GM12878 (cell line): ENCODE data around the gene IRAK4. TPM values are rescaled to one million over a fixed set of nuclear protein-coding genes. Genes with fewer than 3 reads are reported as not detected.

Experiments used
- ATAC-seq: fragments of 200-7000 bp; cut with Tn5 transposase; 3 replicates; pipeline ENCODE4 v1.9.1; 2020; ENCODE audit warnings: mild to moderate bottlenecking, moderate library complexity
- BruUV-seq: library from RNA; stranded (reverse); fragments of 400-500 nt; replicated peaks from 2 replicates; lab custom pipeline; 2021; lab: Mats Ljungman, UMichigan
- CTCF ChIA-PET: fragments of 300-600 bp; sonication (Branson Sonifier 250); formaldehyde crosslinking; extraction: SDS; loops from one replicate; lab custom pipeline; 2021; ENCODE audit warnings: inconsistent platforms; lab: Yijun Ruan, JAX
- POLR2A ChIA-PET: fragments of 350-600 bp; formaldehyde crosslinking; extraction: SDS; loops from one replicate; lab custom pipeline; 2021; ENCODE audit warnings: inconsistent platforms; lab: Charles Lee
- RAD21 ChIA-PET: fragments of 300-600 bp; sonication (Branson Sonifier 250); formaldehyde crosslinking; loops from one replicate; lab custom pipeline; 2023; ENCODE audit warnings: antibody characterized with exemption; ENCODE audit not compliant: unreplicated experiment; lab: Charles Lee
- SMC1A ChIA-PET: fragments of 300-600 bp; sonication (Branson Sonifier 250); formaldehyde crosslinking; loops from one replicate; lab custom pipeline; 2023; ENCODE audit not compliant: unreplicated experiment, uncharacterized antibody; lab: Charles Lee
- DNase-seq: peaks from one replicate; pipeline ENCODE4 v3.0.0-alpha.2; 2011; ENCODE audit warnings: low read depth, low spot score
- FAIRE-seq: peaks from 3 replicates; lab custom pipeline; 2011; peaks lifted over from hg19 to GRCh38; lab: Jason Lieb, UNC
- H2AFZ ChIP-seq: 2 replicates; pipeline ENCODE4 v1.6.0; 2011; ENCODE audit warnings: low read depth, low read length, control low read depth; ENCODE audit not compliant: control insufficient read depth
- H3K27ac ChIP-seq: 2 replicates; pipeline ENCODE4 v1.5.1; 2011; ENCODE audit warnings: control low read depth; ENCODE audit not compliant: control insufficient read depth, insufficient read depth
- H3K27me3 ChIP-seq, 2 experiments: replicated peaks in 1 of 2; 2 replicates each; pipeline versions ENCODE4 v1.6.0 to v1.6.1; 2011; ENCODE audit warnings: low read length in 1 of 2; ENCODE audit not compliant: control insufficient read depth in 2 of 2, insufficient read depth in 2 of 2
- H3K36me3 ChIP-seq, 2 experiments: 2 replicates each; pipeline ENCODE4 v1.5.1; 2011; ENCODE audit warnings: low read length in 1 of 2; ENCODE audit not compliant: control insufficient read depth in 2 of 2, insufficient read depth in 2 of 2
- H3K4me1 ChIP-seq: 2 replicates; pipeline ENCODE4 v1.6.1; 2011; ENCODE audit warnings: mild to moderate bottlenecking, low read length, moderate library complexity, mixed read lengths; ENCODE audit not compliant: control insufficient read depth, insufficient read depth
- H3K4me2 ChIP-seq: 2 replicates; pipeline ENCODE4 v1.6.0; 2011; ENCODE audit warnings: control low read depth; ENCODE audit not compliant: control insufficient read depth, insufficient read depth
- H3K4me3 ChIP-seq: fragments of 200-600 bp; sonication (generic); 2 replicates; pipeline ENCODE4 v1.5.1; 2016
- H3K79me2 ChIP-seq: 2 replicates; pipeline ENCODE4 v1.6.0; 2011; ENCODE audit warnings: low read length; ENCODE audit not compliant: control insufficient read depth, insufficient read depth
- H3K9ac ChIP-seq: 2 replicates; pipeline ENCODE4 v1.8.0; 2011; ENCODE audit warnings: low read length, control low read depth, mixed read lengths; ENCODE audit not compliant: control insufficient read depth, insufficient read depth
- H3K9me3 ChIP-seq: replicated peaks from 3 replicates; pipeline ENCODE4 v1.5.1; 2011; ENCODE audit warnings: mild to moderate bottlenecking, low read length; ENCODE audit not compliant: control insufficient read depth, insufficient read depth
- H4K20me1 ChIP-seq: 2 replicates; pipeline ENCODE4 v1.6.0; 2011; ENCODE audit not compliant: control insufficient read depth, insufficient read depth
- ATF7 ChIP-seq: fragments of 450-650 bp; IDR thresholded peaks from 2 replicates; pipeline ENCODE4 v1.6.1; 2016; ENCODE audit warnings: low read depth, mild to moderate bottlenecking
- BMI1 ChIP-seq: fragments of 450-650 bp; IDR thresholded peaks from 2 replicates; pipeline ENCODE4 v1.6.1; 2016; ENCODE audit warnings: mild to moderate bottlenecking, moderate library complexity, borderline replicate concordance
- FOS ChIP-seq: IDR thresholded peaks from 3 replicates; pipeline ENCODE4 v1.6.1; 2011; ENCODE audit warnings: borderline replicate concordance; ENCODE audit not compliant: insufficient read length; ENCODE audit errors: extremely low read depth
- KAT2A ChIP-seq: conservative IDR thresholded peaks from 2 replicates; pipeline ENCODE4 v1.6.1; 2011; ENCODE audit warnings: low read depth, low read length; ENCODE audit not compliant: control insufficient read depth
- MEF2A ChIP-seq: IDR thresholded peaks from 2 replicates; pipeline ENCODE4 v1.6.1; 2011; ENCODE audit warnings: low read depth, mild to moderate bottlenecking, low read length, moderate library complexity; ENCODE audit not compliant: insufficient read depth
- POU2F2 ChIP-seq: IDR thresholded peaks from 3 replicates; pipeline ENCODE4 v1.6.1; 2011; ENCODE audit warnings: low read depth, mild to moderate bottlenecking, low read length, borderline replicate concordance
- TARDBP ChIP-seq: IDR thresholded peaks from 2 replicates; pipeline ENCODE4 v1.6.1; 2016; ENCODE audit warnings: borderline replicate concordance
- TBL1XR1 ChIP-seq: IDR thresholded peaks from 2 replicates; pipeline ENCODE4 v1.6.1; 2012; ENCODE audit warnings: low read depth, low read length, improper control_type of control experiment
- TCF3 ChIP-seq: IDR thresholded peaks from 2 replicates; pipeline ENCODE4 v1.6.1; 2012; ENCODE audit warnings: low read depth, mild to moderate bottlenecking, low read length, borderline replicate concordance; ENCODE audit not compliant: insufficient read depth
- TCF7 ChIP-seq: IDR thresholded peaks from 2 replicates; pipeline ENCODE4 v1.6.1; 2014; ENCODE audit warnings: antibody characterized with exemption, borderline replicate concordance
- ZNF207 ChIP-seq: fragments of 450-650 bp; IDR thresholded peaks from 2 replicates; pipeline ENCODE4 v1.6.1; 2014; ENCODE audit warnings: antibody characterized with exemption, mild to moderate bottlenecking, borderline replicate concordance
- WGBS: methylation state at CpG from one replicate; pipeline ENCODE4 v1.1.6; 2016; ENCODE audit warnings: low lambda C conversion rate; ENCODE audit not compliant: insufficient replicate concordance, insufficient coverage; ENCODE audit errors: missing lambda C conversion rate; 5-methylcytosine and 5-hydroxymethylcytosine counted together
- in situ Hi-C: fragments of 300-500 bp; cut with MboI; formaldehyde crosslinking; loops from 9 replicates; pipeline ENCODE4 v1.14.3; 2018; ENCODE audit warnings: mixed read lengths
- intact Hi-C: fragments of 100-400 bp; cut with micrococcal nuclease; formaldehyde crosslinking; loops from one replicate; pipeline ENCODE4 v1.14.2; 2022; ENCODE audit not compliant: unreplicated experiment
- polyA plus RNA-seq, 11 experiments: library from polyadenylated mRNA; depleted of rRNA in 4 of 11; unstranded in 6 of 11; stranded (reverse) in 5 of 11; fragments of >200 nt; fragmentation: Nextera tagmentation in 4 of 11; fragmentation: Illumina TruSeq in 1 of 11; extraction: Ambion mirVana in 4 of 11; extraction: Trizol in 1 of 11; gene quantifications; 1 replicate in 1 of 11; 2 replicates in 10 of 11; pipeline versions ENCODE4 v1.2.1 to v1.2.3, GENCODE V29; 2011 to 2016; ENCODE audit warnings: inconsistent platforms in 2 of 11, missing spikeins in 2 of 11, low read depth in 1 of 11
- total RNA-seq, 4 experiments: library from RNA; depleted of rRNA in 3 of 4; stranded (reverse); fragments of >200 nt in 3 of 4; fragmentation: Illumina TruSeq in 1 of 4; extraction: Trizol in 1 of 4; gene quantifications; 2 replicates each; pipeline versions ENCODE4 v1.2.1 to v1.2.3, GENCODE V29; 2013 to 2021
- TF ChIP-seq, protein P1 (sequence below): fragments of 450-650 bp; IDR thresholded peaks from 2 replicates; pipeline ENCODE4 v1.6.1; 2016; ENCODE audit warnings: mild to moderate bottlenecking, moderate library complexity, borderline replicate concordance
- TF ChIP-seq, protein P2 (sequence below): fragments of 450-650 bp; IDR thresholded peaks from 2 replicates; pipeline ENCODE4 v1.6.1; 2017; ENCODE audit warnings: antibody characterized with exemption, mild to moderate bottlenecking, moderate library complexity
- TF ChIP-seq, protein P3 (sequence below): IDR thresholded peaks from 2 replicates; pipeline ENCODE4 v1.6.1; 2011; ENCODE audit warnings: borderline replicate concordance, low read depth, mild to moderate bottlenecking, moderate library complexity, mixed read lengths, low read length; ENCODE audit not compliant: insufficient read depth; ENCODE audit errors: extremely low read length

IRAK4 gene
- total and polyA plus RNA-seq, 10 of the 15 experiments (the other 5 are each of a cell fraction or from before 2014, with no cell fraction given) = 7.9 to 46.8 (median 20.9) TPM

GRCh38 chr12:43835656-43836474 lies 77.1 kb downstream of the IRAK4 start, which contains the start of gene TMEM117:
Gene TMEM117, plus strand, starts transcription at chr12:43836081.
- Histone ChIP-seq H3K4me3 (peak within 1 kb of the TSS; percentile 79), H3K9ac (peak within 1 kb of the TSS; percentile 77), H2AFZ (peak within 1 kb of the TSS; percentile 89), H3K4me2 (peak within 1 kb of the TSS; percentile 90), H3K36me3 (no peaks in the 10 kb centered on the region), H3K4me1 (peaks cover 4% of the 10 kb centered on the region; the same call in 1 of the 2 replicates), H3K27me3 (no peaks in the 10 kb centered on the region), H3K79me2 (no peaks in the 10 kb centered on the region; the same call in none of the 2 replicates), H3K9me3 (no peaks in the 10 kb centered on the region), H4K20me1 (no peaks in the 10 kb centered on the region), H3K27ac (peak within 1 kb of the TSS; percentile 76)
- DNase-seq = no peak
- intact Hi-C loops = no loop called here
- SMC1A ChIA-PET = interaction anchor here (0.9 to 1.3 kb wide), 2 partner anchors 18 to 33 kb away, joined by 3 read pairs; no protein-coding TSS in a partner anchor
- in situ Hi-C loops = no loop called here
- CTCF ChIA-PET = interaction anchor here (0.9 to 2.2 kb wide), 3 partner anchors 22 to 46 kb away, joined by 3 to 9 read pairs (median 3); no protein-coding TSS in a partner anchor
- RAD21 ChIA-PET = no interaction called here
- no peak for FAIRE-seq
- WGBS = 2% methylated on average over 85 of the region's 103 CpGs
- POLR2A ChIA-PET = interaction anchor here (1.2 to 1.3 kb wide), 2 partner anchors 30 to 47 kb away, joined by 3 to 9 read pairs; partner anchors contain the start of gene TWF1
- BruUV-seq = no TSS peak
- peak; percentile 81 for ATAC-seq
- no peak for TF ChIP-seq KAT2A
- TF ChIP-seq MEF2A = peak; percentile 60; the same call in 1 of the 2 replicates
- no peak for TF ChIP-seq BMI1
- peak; percentile 55; the same call in 1 of the 2 replicates for TF ChIP-seq TCF3
- no peak for TF ChIP-seq ATF7
- TF ChIP-seq ZNF207 = no peak
- TF ChIP-seq TCF7 = no peak
- no peak for TF ChIP-seq TBL1XR1
- TF ChIP-seq TARDBP = no peak
- TF ChIP-seq POU2F2 = 0 out of 3 replicates have a peak, but pooled peaks have one; percentile 7
- TF ChIP-seq, protein P1, sequence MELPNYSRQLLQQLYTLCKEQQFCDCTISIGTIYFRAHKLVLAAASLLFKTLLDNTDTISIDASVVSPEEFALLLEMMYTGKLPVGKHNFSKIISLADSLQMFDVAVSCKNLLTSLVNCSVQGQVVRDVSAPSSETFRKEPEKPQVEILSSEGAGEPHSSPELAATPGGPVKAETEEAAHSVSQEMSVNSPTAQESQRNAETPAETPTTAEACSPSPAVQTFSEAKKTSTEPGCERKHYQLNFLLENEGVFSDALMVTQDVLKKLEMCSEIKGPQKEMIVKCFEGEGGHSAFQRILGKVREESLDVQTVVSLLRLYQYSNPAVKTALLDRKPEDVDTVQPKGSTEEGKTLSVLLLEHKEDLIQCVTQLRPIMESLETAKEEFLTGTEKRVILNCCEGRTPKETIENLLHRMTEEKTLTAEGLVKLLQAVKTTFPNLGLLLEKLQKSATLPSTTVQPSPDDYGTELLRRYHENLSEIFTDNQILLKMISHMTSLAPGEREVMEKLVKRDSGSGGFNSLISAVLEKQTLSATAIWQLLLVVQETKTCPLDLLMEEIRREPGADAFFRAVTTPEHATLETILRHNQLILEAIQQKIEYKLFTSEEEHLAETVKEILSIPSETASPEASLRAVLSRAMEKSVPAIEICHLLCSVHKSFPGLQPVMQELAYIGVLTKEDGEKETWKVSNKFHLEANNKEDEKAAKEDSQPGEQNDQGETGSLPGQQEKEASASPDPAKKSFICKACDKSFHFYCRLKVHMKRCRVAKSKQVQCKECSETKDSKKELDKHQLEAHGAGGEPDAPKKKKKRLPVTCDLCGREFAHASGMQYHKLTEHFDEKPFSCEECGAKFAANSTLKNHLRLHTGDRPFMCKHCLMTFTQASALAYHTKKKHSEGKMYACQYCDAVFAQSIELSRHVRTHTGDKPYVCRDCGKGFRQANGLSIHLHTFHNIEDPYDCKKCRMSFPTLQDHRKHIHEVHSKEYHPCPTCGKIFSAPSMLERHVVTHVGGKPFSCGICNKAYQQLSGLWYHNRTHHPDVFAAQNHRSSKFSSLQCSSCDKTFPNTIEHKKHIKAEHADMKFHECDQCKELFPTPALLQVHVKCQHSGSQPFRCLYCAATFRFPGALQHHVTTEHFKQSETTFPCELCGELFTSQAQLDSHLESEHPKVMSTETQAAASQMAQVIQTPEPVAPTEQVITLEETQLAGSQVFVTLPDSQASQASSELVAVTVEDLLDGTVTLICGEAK = no peak
- TF ChIP-seq, protein P2, sequence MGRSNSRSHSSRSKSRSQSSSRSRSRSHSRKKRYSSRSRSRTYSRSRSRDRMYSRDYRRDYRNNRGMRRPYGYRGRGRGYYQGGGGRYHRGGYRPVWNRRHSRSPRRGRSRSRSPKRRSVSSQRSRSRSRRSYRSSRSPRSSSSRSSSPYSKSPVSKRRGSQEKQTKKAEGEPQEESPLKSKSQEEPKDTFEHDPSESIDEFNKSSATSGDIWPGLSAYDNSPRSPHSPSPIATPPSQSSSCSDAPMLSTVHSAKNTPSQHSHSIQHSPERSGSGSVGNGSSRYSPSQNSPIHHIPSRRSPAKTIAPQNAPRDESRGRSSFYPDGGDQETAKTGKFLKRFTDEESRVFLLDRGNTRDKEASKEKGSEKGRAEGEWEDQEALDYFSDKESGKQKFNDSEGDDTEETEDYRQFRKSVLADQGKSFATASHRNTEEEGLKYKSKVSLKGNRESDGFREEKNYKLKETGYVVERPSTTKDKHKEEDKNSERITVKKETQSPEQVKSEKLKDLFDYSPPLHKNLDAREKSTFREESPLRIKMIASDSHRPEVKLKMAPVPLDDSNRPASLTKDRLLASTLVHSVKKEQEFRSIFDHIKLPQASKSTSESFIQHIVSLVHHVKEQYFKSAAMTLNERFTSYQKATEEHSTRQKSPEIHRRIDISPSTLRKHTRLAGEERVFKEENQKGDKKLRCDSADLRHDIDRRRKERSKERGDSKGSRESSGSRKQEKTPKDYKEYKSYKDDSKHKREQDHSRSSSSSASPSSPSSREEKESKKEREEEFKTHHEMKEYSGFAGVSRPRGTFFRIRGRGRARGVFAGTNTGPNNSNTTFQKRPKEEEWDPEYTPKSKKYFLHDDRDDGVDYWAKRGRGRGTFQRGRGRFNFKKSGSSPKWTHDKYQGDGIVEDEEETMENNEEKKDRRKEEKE = no peak
- TF ChIP-seq, protein P3, sequence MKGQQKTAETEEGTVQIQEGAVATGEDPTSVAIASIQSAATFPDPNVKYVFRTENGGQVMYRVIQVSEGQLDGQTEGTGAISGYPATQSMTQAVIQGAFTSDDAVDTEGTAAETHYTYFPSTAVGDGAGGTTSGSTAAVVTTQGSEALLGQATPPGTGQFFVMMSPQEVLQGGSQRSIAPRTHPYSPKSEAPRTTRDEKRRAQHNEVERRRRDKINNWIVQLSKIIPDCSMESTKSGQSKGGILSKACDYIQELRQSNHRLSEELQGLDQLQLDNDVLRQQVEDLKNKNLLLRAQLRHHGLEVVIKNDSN = no peak
- no peak for TF ChIP-seq FOS
